Measurements from ENCODE around the gene POLD3.

Gene POLD3

GRCh38 chr11:74686792-74687191 lies 94.4 kb downstream of the POLD3 start:
- DNase-seq (ENCODE audit: extremely low read depth in 1 of 2, low read depth in 1 of 2), result no peak

- no peak for DNase-seq (ENCODE audit: extremely low read depth in 1 of 2, low read depth in 1 of 2)
Measured at GRCh38 chr11:74687237-74688023, 95.0 kb downstream of the POLD3 start.

GRCh38 chr11:74689666-74690065 lies 97.3 kb downstream of the POLD3 start:
- DNase-seq (ENCODE audit: extremely low read depth in 1 of 2, low read depth in 1 of 2), result no peak

GRCh38 chr11:74691755-74692154 lies 99.4 kb downstream of the POLD3 start:
- no peak for DNase-seq (ENCODE audit: extremely low read depth in 1 of 2, low read depth in 1 of 2)
